ENCODE measurements around the gene AZIN2. TPM values are rescaled to one million over a fixed set of nuclear protein-coding genes. Genes with fewer than 3 reads are reported as not detected.
A peak's percentile ranks its signal among the peaks of the same experiment; 100 is the strongest.
"Not testable (repeated sequence)": the region's sequence is repeated elsewhere in the genome, so short reads cannot be mapped to it uniquely, and the experiment has no call there.

The AZIN2 gene
- total RNA-seq, 4 donors from 2014 or later = 2.2 to 13.7 (median 3.5) TPM

GRCh38 chr1:33131191-33131590 lies 50.2 kb downstream of the AZIN2 start:
- TF ChIP-seq CTCF (IDR thresholded peaks at IDR 0.05) = no peak
- no peak for TF ChIP-seq POLR2A (IDR thresholded peaks at IDR 0.05)
- intact Hi-C loops (cut with DNase I; ENCODE audit: low total_unique reads) = no loop called here
- 95 to 97% methylated on average over 2 of the region's 2 CpGs for WGBS, 2 donors
- H3K4me3 ChIP-seq (ENCODE audit: low read depth, poor library complexity, severe bottlenecking) = no peak overlapping the region
- no peak for DNase-seq (ENCODE audit: low spot score in 2 of 2)

GRCh38 chr1:33132549-33132948 lies 51.6 kb downstream of the AZIN2 start:
- 91 to 98% methylated on average over 2 of the region's 2 CpGs for WGBS, 2 donors
- intact Hi-C loops (cut with DNase I; ENCODE audit: low total_unique reads) = no loop called here
- H3K4me3 ChIP-seq (ENCODE audit: low read depth, poor library complexity, severe bottlenecking) = no peak overlapping the region
- peak in 1 of 2 donors; percentile 4 for DNase-seq (ENCODE audit: low spot score in 2 of 2)
- TF ChIP-seq POLR2A (IDR thresholded peaks at IDR 0.05) (no peak), CTCF (IDR thresholded peaks at IDR 0.05) (no peak)

- H3K4me3 ChIP-seq (ENCODE audit: low read depth, poor library complexity, severe bottlenecking) = no peak overlapping the region
- TF ChIP-seq POLR2A (IDR thresholded peaks at IDR 0.05) (no peak), CTCF (IDR thresholded peaks at IDR 0.05) (no peak)
- peak in 1 of 2 donors; percentile 82 for DNase-seq (ENCODE audit: low spot score in 2 of 2)
- 82 to 85% methylated on average over 10 of the region's 10 CpGs for WGBS, 2 donors
- intact Hi-C loops (cut with DNase I; ENCODE audit: low total_unique reads) = no loop called here
These were observed 52.6 kb downstream of the AZIN2 start for GRCh38 chr1:33133478-33134105.

GRCh38 chr1:33136041-33136440 lies 55.1 kb downstream of the AZIN2 start:
- H3K4me3 ChIP-seq (ENCODE audit: low read depth, poor library complexity, severe bottlenecking); intact Hi-C loops (cut with DNase I; ENCODE audit: low total_unique reads); DNase-seq (ENCODE audit: low spot score in 2 of 2): not testable (repeated sequence)
- 100% methylated on average over 1 of the region's 1 CpG for WGBS, 2 donors

- 45 to 58% methylated on average over 8 of the region's 8 CpGs for WGBS, 2 donors
- TF ChIP-seq CTCF (IDR thresholded peaks at IDR 0.05) (no peak), POLR2A (IDR thresholded peaks at IDR 0.05) (no peak)
- no peak for DNase-seq (ENCODE audit: low spot score in 2 of 2)
- intact Hi-C loops (cut with DNase I; ENCODE audit: low total_unique reads) = no loop called here
- no peak overlapping the region for H3K4me3 ChIP-seq (ENCODE audit: low read depth, poor library complexity, severe bottlenecking)
These were observed 56.8 kb downstream of the AZIN2 start for GRCh38 chr1:33137800-33138199.

GRCh38 chr1:33140153-33141149 lies 59.5 kb downstream of the AZIN2 start:
- DNase-seq (ENCODE audit: low spot score in 2 of 2) = no peak
- intact Hi-C loops (cut with DNase I; ENCODE audit: low total_unique reads) = no loop called here
- TF ChIP-seq CTCF (IDR thresholded peaks at IDR 0.05) = no peak
- H3K4me3 ChIP-seq (ENCODE audit: low read depth, poor library complexity, severe bottlenecking) = no peak overlapping the region
- 51 to 52% methylated on average over 9 of the region's 9 CpGs for WGBS, 2 donors
